Measurements from ENCODE around the gene PROZ. TPM values are rescaled to one million over a fixed set of nuclear protein-coding genes. Genes with fewer than 3 reads are reported as not detected.

PROZ gene
- total and polyA plus RNA-seq, 4 donors, result not detected

GRCh38 chr13:113129480-113129879, 29.0 kb upstream of the PROZ start:
- ATAC-seq (ENCODE audit: insufficient read depth, low FRiP score) (no peak), DNase-seq (no peak)
- Histone ChIP-seq H3K9me3 (ENCODE audit: control insufficient read depth in 4 of 4, insufficient read depth in 3 of 4, low read length in 3 of 4) (peaks cover 0 to 10% (median 0%) of the 10 kb centered on the region in 4 donors), H3K36me3 (ENCODE audit: control insufficient read depth in 4 of 4, insufficient read depth in 4 of 4, low read length in 4 of 4) (peaks cover 0 to 3% (median 2%) of the 10 kb centered on the region in 4 donors), H3K4me3 (no peak overlapping the region), H3K4me1 (ENCODE audit: control insufficient read depth in 5 of 5, insufficient read depth in 5 of 5, low read length in 5 of 5) (peaks cover 0 to 5% (median 0%) of the 10 kb centered on the region in 5 donors), H3K27ac (ENCODE audit: low read depth in 1 of 2, low read length in 1 of 2) (no peak overlapping the region), H3K9ac (ENCODE audit: insufficient read depth in 1 of 2, low read length in 2 of 2) (no peak overlapping the region), H3K27me3 (ENCODE audit: control insufficient read depth in 3 of 3, insufficient read depth in 3 of 3, low read length in 2 of 3) (peaks cover 0 to 2% (median 0%) of the 10 kb centered on the region in 3 donors)
- TF ChIP-seq CTCF (IDR thresholded peaks at IDR 0.05; ENCODE audit: control extremely low read depth, extremely low read depth), result no peak
- 74 to 77% methylated on average over 27 of the region's 27 CpGs for WGBS, 2 donors

GRCh38 chr13:113129921-113130750, 28.3 kb upstream of the PROZ start:
- TF ChIP-seq CTCF (IDR thresholded peaks at IDR 0.05; ENCODE audit: control extremely low read depth, extremely low read depth), result no peak
- H3K9me3 ChIP-seq (ENCODE audit: control insufficient read depth in 4 of 4, insufficient read depth in 3 of 4, low read length in 3 of 4), result peaks cover 0 to 10% (median 0%) of the 10 kb centered on the region in 4 donors
- H3K9ac ChIP-seq (ENCODE audit: insufficient read depth in 1 of 2, low read length in 2 of 2), result no peak overlapping the region
- ATAC-seq (ENCODE audit: insufficient read depth, low FRiP score), result no peak
- peak in 2 of 3 donors; percentile 37 to 38 for DNase-seq
- H3K36me3 ChIP-seq (ENCODE audit: control insufficient read depth in 4 of 4, insufficient read depth in 4 of 4, low read length in 4 of 4), result peaks cover 0 to 3% (median 2%) of the 10 kb centered on the region in 4 donors
- no peak overlapping the region for H3K4me3 ChIP-seq
- WGBS, 2 donors, result 38 to 41% methylated on average over 60 of the region's 60 CpGs
- peaks cover 0 to 2% (median 0%) of the 10 kb centered on the region in 3 donors for H3K27me3 ChIP-seq (ENCODE audit: control insufficient read depth in 3 of 3, insufficient read depth in 3 of 3, low read length in 2 of 3)
- H3K27ac ChIP-seq (ENCODE audit: low read depth in 1 of 2, low read length in 1 of 2), result no peak overlapping the region
- H3K4me1 ChIP-seq (ENCODE audit: control insufficient read depth in 5 of 5, insufficient read depth in 5 of 5, low read length in 5 of 5), result peaks cover 0 to 5% (median 0%) of the 10 kb centered on the region in 5 donors

- TF ChIP-seq CTCF (IDR thresholded peaks at IDR 0.05; ENCODE audit: control extremely low read depth, extremely low read depth), result no peak
- no peak overlapping the region for H3K27ac ChIP-seq (ENCODE audit: low read depth in 1 of 2, low read length in 1 of 2)
- peaks cover 0 to 2% (median 0%) of the 10 kb centered on the region in 3 donors for H3K27me3 ChIP-seq (ENCODE audit: control insufficient read depth in 3 of 3, insufficient read depth in 3 of 3, low read length in 2 of 3)
- no peaks in the 10 kb centered on the region for H3K9me3 ChIP-seq (ENCODE audit: control insufficient read depth in 4 of 4, insufficient read depth in 3 of 4, low read length in 3 of 4)
- H3K9ac ChIP-seq (ENCODE audit: insufficient read depth in 1 of 2, low read length in 2 of 2), result no peak overlapping the region
- WGBS, 2 donors, result 89 to 91% methylated on average over 2 of the region's 2 CpGs
- no peak for DNase-seq
- H3K4me1 ChIP-seq (ENCODE audit: control insufficient read depth in 5 of 5, insufficient read depth in 5 of 5, low read length in 5 of 5), result peaks cover 0 to 2% (median 0%) of the 10 kb centered on the region in 5 donors
- no peak overlapping the region for H3K4me3 ChIP-seq
- H3K36me3 ChIP-seq (ENCODE audit: control insufficient read depth in 4 of 4, insufficient read depth in 4 of 4, low read length in 4 of 4), result peaks cover 0 to 3% (median 0%) of the 10 kb centered on the region in 4 donors
- no peak for ATAC-seq (ENCODE audit: insufficient read depth, low FRiP score)
These were observed 23.1 kb upstream of the PROZ start for GRCh38 chr13:113135281-113135760.

Measured in lung (tissue), 12 donors.